Liver (tissue), 3 donors: ENCODE results near the gene TMTC1.

Source experiments
- EGR1 ChIP-seq, 2 donors: IDR thresholded peaks; 2 replicates each; pipeline ENCODE4 v1.6.1; 2016 to 2018; ENCODE audit warnings: antibody characterized with exemption in 2 of 2, low read depth in 2 of 2
- FOXA1 ChIP-seq: IDR thresholded peaks from 2 replicates; pipeline ENCODE4 v1.6.1; 2016; ENCODE audit warnings: antibody characterized with exemption
- GABPA ChIP-seq, 2 donors: IDR thresholded peaks in 1 of 2; conservative IDR thresholded peaks in 1 of 2; 2 replicates each; pipeline ENCODE4 v1.6.1; 2016; ENCODE audit warnings: antibody characterized with exemption in 2 of 2, mild to moderate bottlenecking in 1 of 2, moderate library complexity in 1 of 2
- JUND ChIP-seq, 2 donors: IDR thresholded peaks; 2 replicates each; pipeline ENCODE4 v1.6.1; 2016; ENCODE audit warnings: antibody characterized with exemption in 2 of 2
- SP1 ChIP-seq: IDR thresholded peaks from 2 replicates; pipeline ENCODE4 v1.6.1; 2018; ENCODE audit warnings: antibody characterized with exemption, mild to moderate bottlenecking
- YY1 ChIP-seq: IDR thresholded peaks from 2 replicates; pipeline ENCODE4 v1.6.1; 2016; ENCODE audit warnings: antibody characterized with exemption, mild to moderate bottlenecking
- TF ChIP-seq, protein P1 (sequence below): fragments of 150-350 bp; IDR thresholded peaks from 2 replicates; pipeline ENCODE4 v1.5.1; 2017; ENCODE audit warnings: improper control_type of control experiment, low read depth, low read length; ENCODE audit not compliant: missing input control
- TF ChIP-seq, protein P2 (sequence below): IDR thresholded peaks from 2 replicates; pipeline ENCODE4 v1.6.1; 2016; ENCODE audit warnings: antibody characterized with exemption
- TF ChIP-seq, protein P3 (sequence below): IDR thresholded peaks from 2 replicates; pipeline ENCODE4 v1.6.1; 2016; ENCODE audit warnings: antibody characterized with exemption, mild to moderate bottlenecking
- donor health status: healthy.
- donor health status: healthy.

DNA sequence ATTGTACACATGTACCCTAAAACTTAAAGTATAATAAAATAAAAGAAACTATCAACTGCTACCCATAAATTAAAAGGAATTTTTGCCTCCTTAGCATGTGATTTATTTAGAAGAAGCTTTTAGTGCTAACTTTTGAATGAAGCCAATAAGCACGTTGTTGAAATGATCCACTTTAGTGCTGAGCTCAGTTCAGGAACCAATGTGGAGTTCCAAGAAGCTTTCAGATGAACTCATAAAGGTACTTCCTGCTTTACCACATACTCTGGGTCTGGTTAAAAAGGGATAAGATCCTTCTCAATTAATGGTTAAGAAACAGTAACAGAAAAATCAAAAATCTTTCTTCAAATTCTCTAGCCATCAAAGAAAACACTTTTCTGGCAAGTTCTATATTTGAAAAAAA, 39.4 kb downstream of the TMTC1 start:
- TF ChIP-seq, protein P1, sequence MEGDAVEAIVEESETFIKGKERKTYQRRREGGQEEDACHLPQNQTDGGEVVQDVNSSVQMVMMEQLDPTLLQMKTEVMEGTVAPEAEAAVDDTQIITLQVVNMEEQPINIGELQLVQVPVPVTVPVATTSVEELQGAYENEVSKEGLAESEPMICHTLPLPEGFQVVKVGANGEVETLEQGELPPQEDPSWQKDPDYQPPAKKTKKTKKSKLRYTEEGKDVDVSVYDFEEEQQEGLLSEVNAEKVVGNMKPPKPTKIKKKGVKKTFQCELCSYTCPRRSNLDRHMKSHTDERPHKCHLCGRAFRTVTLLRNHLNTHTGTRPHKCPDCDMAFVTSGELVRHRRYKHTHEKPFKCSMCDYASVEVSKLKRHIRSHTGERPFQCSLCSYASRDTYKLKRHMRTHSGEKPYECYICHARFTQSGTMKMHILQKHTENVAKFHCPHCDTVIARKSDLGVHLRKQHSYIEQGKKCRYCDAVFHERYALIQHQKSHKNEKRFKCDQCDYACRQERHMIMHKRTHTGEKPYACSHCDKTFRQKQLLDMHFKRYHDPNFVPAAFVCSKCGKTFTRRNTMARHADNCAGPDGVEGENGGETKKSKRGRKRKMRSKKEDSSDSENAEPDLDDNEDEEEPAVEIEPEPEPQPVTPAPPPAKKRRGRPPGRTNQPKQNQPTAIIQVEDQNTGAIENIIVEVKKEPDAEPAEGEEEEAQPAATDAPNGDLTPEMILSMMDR = no peak
- TF ChIP-seq JUND (IDR thresholded peaks at IDR 0.05) (no peak), GABPA (IDR thresholded peaks at IDR 0.05 in 1 of 2, conservative IDR thresholded peaks at IDR 0.05 in 1 of 2) (no peak), EGR1 (IDR thresholded peaks at IDR 0.05; ENCODE audit: low read depth in 2 of 2) (no peak), FOXA1 (no peak), YY1 (no peak), SP1 (no peak)
- TF ChIP-seq, protein P2, sequence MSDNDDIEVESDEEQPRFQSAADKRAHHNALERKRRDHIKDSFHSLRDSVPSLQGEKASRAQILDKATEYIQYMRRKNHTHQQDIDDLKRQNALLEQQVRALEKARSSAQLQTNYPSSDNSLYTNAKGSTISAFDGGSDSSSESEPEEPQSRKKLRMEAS = no peak
- TF ChIP-seq, protein P3, sequence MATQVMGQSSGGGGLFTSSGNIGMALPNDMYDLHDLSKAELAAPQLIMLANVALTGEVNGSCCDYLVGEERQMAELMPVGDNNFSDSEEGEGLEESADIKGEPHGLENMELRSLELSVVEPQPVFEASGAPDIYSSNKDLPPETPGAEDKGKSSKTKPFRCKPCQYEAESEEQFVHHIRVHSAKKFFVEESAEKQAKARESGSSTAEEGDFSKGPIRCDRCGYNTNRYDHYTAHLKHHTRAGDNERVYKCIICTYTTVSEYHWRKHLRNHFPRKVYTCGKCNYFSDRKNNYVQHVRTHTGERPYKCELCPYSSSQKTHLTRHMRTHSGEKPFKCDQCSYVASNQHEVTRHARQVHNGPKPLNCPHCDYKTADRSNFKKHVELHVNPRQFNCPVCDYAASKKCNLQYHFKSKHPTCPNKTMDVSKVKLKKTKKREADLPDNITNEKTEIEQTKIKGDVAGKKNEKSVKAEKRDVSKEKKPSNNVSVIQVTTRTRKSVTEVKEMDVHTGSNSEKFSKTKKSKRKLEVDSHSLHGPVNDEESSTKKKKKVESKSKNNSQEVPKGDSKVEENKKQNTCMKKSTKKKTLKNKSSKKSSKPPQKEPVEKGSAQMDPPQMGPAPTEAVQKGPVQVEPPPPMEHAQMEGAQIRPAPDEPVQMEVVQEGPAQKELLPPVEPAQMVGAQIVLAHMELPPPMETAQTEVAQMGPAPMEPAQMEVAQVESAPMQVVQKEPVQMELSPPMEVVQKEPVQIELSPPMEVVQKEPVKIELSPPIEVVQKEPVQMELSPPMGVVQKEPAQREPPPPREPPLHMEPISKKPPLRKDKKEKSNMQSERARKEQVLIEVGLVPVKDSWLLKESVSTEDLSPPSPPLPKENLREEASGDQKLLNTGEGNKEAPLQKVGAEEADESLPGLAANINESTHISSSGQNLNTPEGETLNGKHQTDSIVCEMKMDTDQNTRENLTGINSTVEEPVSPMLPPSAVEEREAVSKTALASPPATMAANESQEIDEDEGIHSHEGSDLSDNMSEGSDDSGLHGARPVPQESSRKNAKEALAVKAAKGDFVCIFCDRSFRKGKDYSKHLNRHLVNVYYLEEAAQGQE = no peak
